Activated gamma-delta T cell treated with Interleukin-2 at 50 U/mL for 16 hours (primary cell): ENCODE data around the gene OGFRL1.

ENCODE experiments used
- DNase-seq: peaks from one replicate; pipeline ENCODE4 v3.0.0-alpha.2; 2020

The OGFRL1 gene

GRCh38 chr6:71287038-71287437 lies 1.6 kb upstream of the OGFRL1 start:
- DNase-seq, result no peak

- no peak for DNase-seq
These were observed 734 bp upstream of the OGFRL1 start for GRCh38 chr6:71287926-71288227.

- DNase-seq, result peak; percentile 11
These were observed 609 bp downstream of the OGFRL1 start for GRCh38 chr6:71289039-71289801.

GRCh38 chr6:71289802-71290175 lies 1.2 kb downstream of the OGFRL1 start:
- DNase-seq, result no peak

- DNase-seq, result no peak
These were observed 2.0 kb downstream of the OGFRL1 start for GRCh38 chr6:71290611-71291010.

GRCh38 chr6:71292001-71292400 lies 3.4 kb downstream of the OGFRL1 start:
- DNase-seq, result no peak

- no peak for DNase-seq
These were observed 5.5 kb downstream of the OGFRL1 start for GRCh38 chr6:71294121-71294523.

GRCh38 chr6:71298459-71298858 lies 9.8 kb downstream of the OGFRL1 start:
- DNase-seq, result no peak

GRCh38 chr6:71299541-71300470 lies 11.2 kb downstream of the OGFRL1 start:
- no peak for DNase-seq

GRCh38 chr6:71300561-71301168 lies 12.1 kb downstream of the OGFRL1 start:
- no peak for DNase-seq

GRCh38 chr6:71301546-71301945 lies 12.9 kb downstream of the OGFRL1 start:
- DNase-seq, result no peak

- DNase-seq, result no peak
These were observed 21.0 kb downstream of the OGFRL1 start for GRCh38 chr6:71309656-71310055.

GRCh38 chr6:71310261-71310660 lies 21.6 kb downstream of the OGFRL1 start:
- DNase-seq, result no peak

GRCh38 chr6:71312089-71312488 lies 23.5 kb downstream of the OGFRL1 start:
- no peak for DNase-seq

- no peak for DNase-seq
These were observed 28.8 kb downstream of the OGFRL1 start for GRCh38 chr6:71317441-71317840.

GRCh38 chr6:71320041-71320440 lies 31.4 kb downstream of the OGFRL1 start:
- no peak for DNase-seq

- DNase-seq, result no peak
These were observed 32.7 kb downstream of the OGFRL1 start for GRCh38 chr6:71321314-71321713.

GRCh38 chr6:71324194-71324785 lies 35.7 kb downstream of the OGFRL1 start:
- DNase-seq, result no peak

- DNase-seq, result no peak
These were observed 38.0 kb downstream of the OGFRL1 start for GRCh38 chr6:71326611-71327010.

- DNase-seq, result no peak
These were observed 41.9 kb downstream of the OGFRL1 start for GRCh38 chr6:71330501-71330900.

- no peak for DNase-seq
These were observed 43.4 kb downstream of the OGFRL1 start for GRCh38 chr6:71332012-71332411.

- no peak for DNase-seq
These were observed 44.4 kb downstream of the OGFRL1 start for GRCh38 chr6:71333050-71333449.

- DNase-seq, result no peak
These were observed 45.1 kb downstream of the OGFRL1 start for GRCh38 chr6:71333697-71334096.
